Neural cell (in vitro differentiated cells): ENCODE data around the gene EPHA4.

ENCODE experiments used
- EP300 ChIP-seq: fragments of 450-650 bp; conservative IDR thresholded peaks from 2 replicates; pipeline ENCODE4 v1.6.1; 2014; ENCODE audit warnings: antibody characterized with exemption, mild to moderate bottlenecking, moderate library complexity; ENCODE audit not compliant: poor library complexity, severe bottlenecking
- EZH2 ChIP-seq: fragments of 200-600, 300-800 bp; shearing (Covaris generic), sonication (generic); IDR thresholded peaks from 2 replicates; pipeline ENCODE4 v1.6.1; 2014; ENCODE audit warnings: antibody characterized with exemption, low read length, borderline replicate concordance, mild to moderate bottlenecking; ENCODE audit not compliant: insufficient read depth, poor library complexity, severe bottlenecking
- MXI1 ChIP-seq: fragments of 450-650 bp; conservative IDR thresholded peaks from 2 replicates; pipeline ENCODE4 v1.6.1; 2014; ENCODE audit warnings: antibody characterized with exemption, mild to moderate bottlenecking; ENCODE audit not compliant: poor library complexity, severe bottlenecking
- POLR2AphosphoS5 ChIP-seq: IDR thresholded peaks from 2 replicates; pipeline ENCODE4 v1.6.1; 2012
- RAD21 ChIP-seq: fragments of 450-650 bp; conservative IDR thresholded peaks from 2 replicates; pipeline ENCODE4 v1.6.1; 2014; ENCODE audit warnings: antibody characterized with exemption, mild to moderate bottlenecking, moderate library complexity
- SMC3 ChIP-seq: fragments of 450-650 bp; conservative IDR thresholded peaks from 2 replicates; pipeline ENCODE4 v1.6.1; 2014; ENCODE audit warnings: antibody characterized with exemption, mild to moderate bottlenecking, moderate library complexity; ENCODE audit not compliant: poor library complexity
- TAF1 ChIP-seq: IDR thresholded peaks from 2 replicates; pipeline ENCODE4 v1.6.1; 2012; ENCODE audit warnings: low read depth
- TF ChIP-seq, protein P1 (sequence below): fragments of 450-650 bp; IDR thresholded peaks from 2 replicates; pipeline ENCODE4 v1.5.1; 2014; ENCODE audit warnings: antibody characterized with exemption, mild to moderate bottlenecking, moderate library complexity; ENCODE audit not compliant: poor library complexity, severe bottlenecking
- TF ChIP-seq, protein P2 (sequence below): IDR thresholded peaks from 2 replicates; pipeline ENCODE4 v1.6.1; 2012; ENCODE audit warnings: borderline replicate concordance

DNA sequence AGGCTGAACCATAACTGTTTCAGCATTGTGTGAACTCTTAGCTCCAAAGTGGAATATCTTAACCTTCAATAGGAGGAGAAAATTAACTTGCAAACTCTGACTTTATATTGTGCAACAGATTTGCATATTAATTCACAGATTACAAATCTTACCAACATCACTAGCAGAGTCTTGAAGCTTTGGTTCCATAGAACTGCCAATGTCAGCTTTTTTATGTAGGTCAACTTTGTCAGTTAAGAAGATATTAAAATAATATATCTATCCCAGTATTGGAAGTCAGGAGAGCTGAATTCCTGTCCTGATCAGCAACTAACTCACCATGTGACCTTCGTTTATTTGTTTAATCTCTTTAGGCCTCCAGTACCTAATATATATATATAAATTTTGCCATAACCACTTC, 121.8 kb downstream of the EPHA4 start:
- TF ChIP-seq POLR2AphosphoS5 = no peak
- TF ChIP-seq, protein P1, sequence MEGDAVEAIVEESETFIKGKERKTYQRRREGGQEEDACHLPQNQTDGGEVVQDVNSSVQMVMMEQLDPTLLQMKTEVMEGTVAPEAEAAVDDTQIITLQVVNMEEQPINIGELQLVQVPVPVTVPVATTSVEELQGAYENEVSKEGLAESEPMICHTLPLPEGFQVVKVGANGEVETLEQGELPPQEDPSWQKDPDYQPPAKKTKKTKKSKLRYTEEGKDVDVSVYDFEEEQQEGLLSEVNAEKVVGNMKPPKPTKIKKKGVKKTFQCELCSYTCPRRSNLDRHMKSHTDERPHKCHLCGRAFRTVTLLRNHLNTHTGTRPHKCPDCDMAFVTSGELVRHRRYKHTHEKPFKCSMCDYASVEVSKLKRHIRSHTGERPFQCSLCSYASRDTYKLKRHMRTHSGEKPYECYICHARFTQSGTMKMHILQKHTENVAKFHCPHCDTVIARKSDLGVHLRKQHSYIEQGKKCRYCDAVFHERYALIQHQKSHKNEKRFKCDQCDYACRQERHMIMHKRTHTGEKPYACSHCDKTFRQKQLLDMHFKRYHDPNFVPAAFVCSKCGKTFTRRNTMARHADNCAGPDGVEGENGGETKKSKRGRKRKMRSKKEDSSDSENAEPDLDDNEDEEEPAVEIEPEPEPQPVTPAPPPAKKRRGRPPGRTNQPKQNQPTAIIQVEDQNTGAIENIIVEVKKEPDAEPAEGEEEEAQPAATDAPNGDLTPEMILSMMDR = no peak
- no peak for TF ChIP-seq MXI1
- TF ChIP-seq EZH2 = no peak
- no peak for TF ChIP-seq EP300
- TF ChIP-seq, protein P2, sequence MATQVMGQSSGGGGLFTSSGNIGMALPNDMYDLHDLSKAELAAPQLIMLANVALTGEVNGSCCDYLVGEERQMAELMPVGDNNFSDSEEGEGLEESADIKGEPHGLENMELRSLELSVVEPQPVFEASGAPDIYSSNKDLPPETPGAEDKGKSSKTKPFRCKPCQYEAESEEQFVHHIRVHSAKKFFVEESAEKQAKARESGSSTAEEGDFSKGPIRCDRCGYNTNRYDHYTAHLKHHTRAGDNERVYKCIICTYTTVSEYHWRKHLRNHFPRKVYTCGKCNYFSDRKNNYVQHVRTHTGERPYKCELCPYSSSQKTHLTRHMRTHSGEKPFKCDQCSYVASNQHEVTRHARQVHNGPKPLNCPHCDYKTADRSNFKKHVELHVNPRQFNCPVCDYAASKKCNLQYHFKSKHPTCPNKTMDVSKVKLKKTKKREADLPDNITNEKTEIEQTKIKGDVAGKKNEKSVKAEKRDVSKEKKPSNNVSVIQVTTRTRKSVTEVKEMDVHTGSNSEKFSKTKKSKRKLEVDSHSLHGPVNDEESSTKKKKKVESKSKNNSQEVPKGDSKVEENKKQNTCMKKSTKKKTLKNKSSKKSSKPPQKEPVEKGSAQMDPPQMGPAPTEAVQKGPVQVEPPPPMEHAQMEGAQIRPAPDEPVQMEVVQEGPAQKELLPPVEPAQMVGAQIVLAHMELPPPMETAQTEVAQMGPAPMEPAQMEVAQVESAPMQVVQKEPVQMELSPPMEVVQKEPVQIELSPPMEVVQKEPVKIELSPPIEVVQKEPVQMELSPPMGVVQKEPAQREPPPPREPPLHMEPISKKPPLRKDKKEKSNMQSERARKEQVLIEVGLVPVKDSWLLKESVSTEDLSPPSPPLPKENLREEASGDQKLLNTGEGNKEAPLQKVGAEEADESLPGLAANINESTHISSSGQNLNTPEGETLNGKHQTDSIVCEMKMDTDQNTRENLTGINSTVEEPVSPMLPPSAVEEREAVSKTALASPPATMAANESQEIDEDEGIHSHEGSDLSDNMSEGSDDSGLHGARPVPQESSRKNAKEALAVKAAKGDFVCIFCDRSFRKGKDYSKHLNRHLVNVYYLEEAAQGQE = no peak
- no peak for TF ChIP-seq RAD21
- TF ChIP-seq SMC3 = no peak
- TF ChIP-seq TAF1 = no peak
